Testis (tissue), 2 donors: ENCODE data around the gene CSMD2.

Experiments
- POLR2A ChIP-seq: fragments of 450-650 bp; IDR thresholded peaks from one replicate; pipeline ENCODE4 v1.6.1; 2017; ENCODE audit warnings: antibody characterized with exemption, mild to moderate bottlenecking, moderate library complexity
- TF ChIP-seq, protein P1 (sequence below), 3 experiments: fragments of 450-650 bp in 2 of 3; fragments of 200-600 bp in 1 of 3; sonication (generic) in 1 of 3; IDR thresholded peaks; one replicate each; pipeline ENCODE4 v1.5.1; 2016 to 2019; ENCODE audit warnings: antibody characterized with exemption in 3 of 3, mild to moderate bottlenecking in 2 of 3, moderate library complexity in 1 of 3

DNA sequence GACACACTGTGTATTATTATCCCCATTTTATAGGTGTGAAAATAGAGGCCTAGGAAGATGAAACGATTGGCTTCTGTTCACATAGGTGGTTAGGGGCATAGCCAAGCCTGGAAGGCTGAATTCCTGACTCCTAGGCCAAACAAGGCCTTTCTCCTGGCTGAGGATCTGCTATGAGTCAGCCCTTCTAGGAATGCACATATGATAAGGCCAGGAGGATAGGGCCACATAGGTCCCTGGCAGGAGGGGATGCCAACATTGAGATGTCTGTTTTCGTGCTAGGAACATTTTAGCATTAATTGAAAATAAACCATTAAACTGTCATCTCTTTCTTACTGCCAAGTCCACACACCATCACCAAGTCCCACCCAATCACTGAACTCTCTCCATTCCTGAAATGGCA lies 9.2 kb downstream of the CSMD2 start:
- TF ChIP-seq, protein P1, sequence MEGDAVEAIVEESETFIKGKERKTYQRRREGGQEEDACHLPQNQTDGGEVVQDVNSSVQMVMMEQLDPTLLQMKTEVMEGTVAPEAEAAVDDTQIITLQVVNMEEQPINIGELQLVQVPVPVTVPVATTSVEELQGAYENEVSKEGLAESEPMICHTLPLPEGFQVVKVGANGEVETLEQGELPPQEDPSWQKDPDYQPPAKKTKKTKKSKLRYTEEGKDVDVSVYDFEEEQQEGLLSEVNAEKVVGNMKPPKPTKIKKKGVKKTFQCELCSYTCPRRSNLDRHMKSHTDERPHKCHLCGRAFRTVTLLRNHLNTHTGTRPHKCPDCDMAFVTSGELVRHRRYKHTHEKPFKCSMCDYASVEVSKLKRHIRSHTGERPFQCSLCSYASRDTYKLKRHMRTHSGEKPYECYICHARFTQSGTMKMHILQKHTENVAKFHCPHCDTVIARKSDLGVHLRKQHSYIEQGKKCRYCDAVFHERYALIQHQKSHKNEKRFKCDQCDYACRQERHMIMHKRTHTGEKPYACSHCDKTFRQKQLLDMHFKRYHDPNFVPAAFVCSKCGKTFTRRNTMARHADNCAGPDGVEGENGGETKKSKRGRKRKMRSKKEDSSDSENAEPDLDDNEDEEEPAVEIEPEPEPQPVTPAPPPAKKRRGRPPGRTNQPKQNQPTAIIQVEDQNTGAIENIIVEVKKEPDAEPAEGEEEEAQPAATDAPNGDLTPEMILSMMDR (IDR thresholded peaks at IDR 0.05): no peak
- TF ChIP-seq POLR2A: no peak
